HepG2 (cell line): ENCODE measurements around the gene GOLGA3. TPM values are rescaled to one million over a fixed set of nuclear protein-coding genes. Genes with fewer than 3 reads are reported as not detected.
A peak's percentile ranks its signal among the peaks of the same experiment; 100 is the strongest.

ENCODE experiments used
- CEBPZ ChIP-seq: IDR thresholded peaks from 2 replicates; pipeline ENCODE4 v1.6.1; 2012; ENCODE audit warnings: low read length, improper control_type of control experiment
- MNT ChIP-seq: fragments of 450-650 bp; IDR thresholded peaks from 2 replicates; pipeline ENCODE4 v1.6.1; 2016
- SOX13 ChIP-seq, 3 experiments: fragments of 450-650 bp in 1 of 3; sonication (generic) in 1 of 3; formaldehyde crosslinking in 1 of 3; IDR thresholded peaks in 2 of 3; conservative IDR thresholded peaks in 1 of 3; 2 replicates each; pipeline versions ENCODE4 v1.5.0 to v1.6.1; 2016 to 2020; ENCODE audit warnings: antibody characterized with exemption in 1 of 3, mild to moderate bottlenecking in 1 of 3, missing compliant biosample characterization in 1 of 3, missing genetic modification reagents in 1 of 3, moderate library complexity in 1 of 3
- STAT6 ChIP-seq: sonication (generic); formaldehyde crosslinking; IDR thresholded peaks from 2 replicates; pipeline ENCODE4 v1.4.0; 2020; ENCODE audit warnings: missing genetic modification reagents, mild to moderate bottlenecking, borderline replicate concordance
- ZBTB40 ChIP-seq, 2 experiments: fragments of 450-650 bp in 1 of 2; sonication (generic) in 1 of 2; formaldehyde crosslinking in 1 of 2; IDR thresholded peaks; 2 replicates each; pipeline versions ENCODE4 v1.6.1 to v1.8.0; 2016 to 2022; ENCODE audit warnings: antibody characterized with exemption in 1 of 2, mild to moderate bottlenecking in 1 of 2, missing genetic modification reagents in 1 of 2
- ZNF503 ChIP-seq: sonication (generic); formaldehyde crosslinking; IDR thresholded peaks from 2 replicates; pipeline ENCODE4 v1.4.0; 2020; ENCODE audit warnings: missing genetic modification reagents
- polyA plus RNA-seq, 8 experiments: library from polyadenylated mRNA; depleted of rRNA in 3 of 8; stranded (reverse) in 7 of 8; unstranded in 1 of 8; fragments of >200 nt; fragmentation: Illumina TruSeq in 4 of 8; extraction: Trizol in 4 of 8; gene quantifications; 2 replicates each; pipeline versions ENCODE4 v1.2.1 to v1.2.3, GENCODE V29; 2011 to 2016; ENCODE audit warnings: low read depth in 4 of 8, missing spikeins in 1 of 8, mixed read lengths in 1 of 8; ENCODE audit not compliant: insufficient read depth in 1 of 8
- total RNA-seq, 5 experiments: library from RNA; depleted of rRNA; stranded (reverse); fragments of >200 nt; fragmentation: Illumina TruSeq; extraction: Trizol; gene quantifications; 2 replicates each; pipeline ENCODE4 v1.2.3, GENCODE V29; 2016; ENCODE audit warnings: low read depth in 1 of 5

GOLGA3 gene
- total and polyA plus RNA-seq, 2 of the 13 experiments (the other 11 are each of a cell fraction or from before 2014, with no cell fraction given): 22.0 to 43.0 TPM

- TF ChIP-seq CEBPZ (no peak), ZBTB40 (IDR thresholded peaks at IDR 0.05) (peak; percentile 86), ZBTB40 (CRISPR knock-in tag; IDR thresholded peaks at IDR 0.05) (peak; percentile 42; the same call in 1 of the 2 replicates), ZNF503 (CRISPR knock-in tag) (peak; percentile 58; the same call in 1 of the 2 replicates), SOX13 (IDR thresholded peaks at IDR 0.05) (no peak), SOX13 (CRISPR knock-in tag; conservative IDR thresholded peaks at IDR 0.05 in 1 of 2, IDR thresholded peaks at IDR 0.05 in 1 of 2) (no peak; a peak in 1 of 4 replicates), STAT6 (no peak), MNT (no peak)
These were observed 66.6 kb downstream of the GOLGA3 start (continued) for GRCh38 chr12:132761921-132762583.
